Measurements from ENCODE around the gene C18orf32. TPM values are rescaled to one million over a fixed set of nuclear protein-coding genes. Genes with fewer than 3 reads are reported as not detected.

Gene C18orf32
- total and polyA plus RNA-seq, 2 donors (not counting 3 experiments of a cell fraction or from before 2014, with no cell fraction given), result 20.4 to 27.4 TPM

DNA sequence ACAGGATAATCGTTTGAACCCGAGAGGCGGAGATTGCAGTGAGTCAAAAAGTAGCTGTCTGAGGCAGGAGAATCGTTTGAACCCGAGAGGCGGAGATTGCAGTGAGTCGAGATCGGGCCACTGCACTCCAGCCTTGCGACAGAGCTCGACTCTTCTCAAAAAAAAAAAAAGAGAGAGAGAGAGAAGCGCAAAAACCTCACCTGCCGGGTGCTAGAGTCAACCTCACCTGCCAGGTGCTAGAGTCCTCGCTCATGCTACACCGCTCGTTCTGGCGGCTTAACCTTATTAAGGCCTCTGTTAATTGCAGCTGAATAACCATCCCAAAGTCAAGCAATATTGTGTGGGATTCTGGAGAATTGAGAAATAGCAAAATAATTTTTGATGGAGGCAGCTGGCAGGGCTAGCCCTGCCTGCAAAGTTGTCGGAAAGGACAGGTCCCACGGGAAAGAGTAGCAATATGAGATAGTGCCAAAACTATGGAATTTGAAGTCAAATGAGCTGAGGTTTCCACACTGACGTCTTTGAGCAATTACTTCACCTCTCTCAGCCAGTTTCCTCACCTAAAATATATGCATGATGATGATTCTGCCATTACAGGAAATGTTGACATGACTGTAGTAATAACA, 25.9 kb downstream of the C18orf32 start:
- H3K9ac ChIP-seq (replicated peaks; ENCODE audit: extremely low read depth, insufficient read depth, low read length), result peak overlapping the region; percentile 76
- no peak for TF ChIP-seq EZH2 (IDR thresholded peaks at IDR 0.05; ENCODE audit: borderline replicate concordance, low read depth, low read length, severe bottlenecking)
- no peak for TF ChIP-seq GATA2 (IDR thresholded peaks at IDR 0.05; ENCODE audit: insufficient read depth, insufficient read length, low read depth, low read length)
- TF ChIP-seq POLR2AphosphoS5 (IDR thresholded peaks at IDR 0.05; ENCODE audit: insufficient read depth, low read depth, low read length), result no peak
- no peak for TF ChIP-seq FOS (IDR thresholded peaks at IDR 0.05; ENCODE audit: borderline replicate concordance, insufficient read depth, low read length)
- no peak for TF ChIP-seq POLR2A (IDR thresholded peaks at IDR 0.05; ENCODE audit: low read depth, low read length)
- TF ChIP-seq, protein P1, sequence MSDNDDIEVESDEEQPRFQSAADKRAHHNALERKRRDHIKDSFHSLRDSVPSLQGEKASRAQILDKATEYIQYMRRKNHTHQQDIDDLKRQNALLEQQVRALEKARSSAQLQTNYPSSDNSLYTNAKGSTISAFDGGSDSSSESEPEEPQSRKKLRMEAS (IDR thresholded peaks at IDR 0.05; ENCODE audit: insufficient read depth, insufficient read length), result no peak
- no peak for TF ChIP-seq JUN (IDR thresholded peaks at IDR 0.05; ENCODE audit: borderline replicate concordance, insufficient read depth, insufficient read length, low read depth)
- TF ChIP-seq MYC (IDR thresholded peaks at IDR 0.05; ENCODE audit: low read depth, low read length), result no peak
- no peak for TF ChIP-seq CTCF (IDR thresholded peaks at IDR 0.05; ENCODE audit: extremely low read depth in 1 of 2, insufficient read depth in 1 of 2, low read depth in 1 of 2, low read length in 2 of 2)
- ChIA-PET CTCF (interaction anchor here (0.9 to 1.7 kb wide), 4 partner anchors 16 to 399 kb away, joined by 3 to 4 read pairs (median 3); no protein-coding TSS in a partner anchor), POLR2A (interaction anchor here (0.7 kb wide), 1 partner anchor 743 kb away, joined by 4 read pairs; no protein-coding TSS in a partner anchor)
- H3K9me3 ChIP-seq (replicated peaks; ENCODE audit: control insufficient read depth, insufficient read depth, low read length), result no peaks in the 10 kb centered on the region
- H3K4me1 ChIP-seq (ENCODE audit: control insufficient read depth, extremely low read depth, insufficient read depth, low read length), result peaks cover 18% of the 10 kb centered on the region
- peaks cover 36% of the 10 kb centered on the region for H3K79me2 ChIP-seq (ENCODE audit: control insufficient read depth, insufficient read depth, low read length)
- no peaks in the 10 kb centered on the region for H3K36me3 ChIP-seq (ENCODE audit: control insufficient read depth in 2 of 2, extremely low read depth in 1 of 2, insufficient read depth in 2 of 2, low read length in 2 of 2)
- dilution Hi-C loops (cut with MboI; ENCODE audit: extremely low pct_ligation_motif_present, low sequenced_read_pairs) (no loop called here), intact Hi-C loops (cut with micrococcal nuclease) (loop anchor here (1.0 to 10.0 kb wide), 5 partner anchors 16 to 916 kb away; partner anchors contain the start of genes C18orf32 and RPL17)
- H3K4me2 ChIP-seq (ENCODE audit: insufficient read depth, low read length), result peak overlapping the region; percentile 17
- H4K20me1 ChIP-seq (replicated peaks; ENCODE audit: control insufficient read depth, extremely low read depth, insufficient read depth, low read length), result peaks cover 4% of the 10 kb centered on the region
- H3K27me3 ChIP-seq (ENCODE audit: control insufficient read depth in 2 of 2, insufficient read depth in 2 of 2, low read length in 2 of 2), result peaks cover 0 to 1% of the 10 kb centered on the region in 2 experiments
- FAIRE-seq, result no peak
- no peak for DNase-seq (ENCODE audit: low read depth, low spot score)
- H3K9me1 ChIP-seq (replicated peaks; ENCODE audit: control insufficient read depth, extremely low read depth, insufficient read depth, low read length), result no peaks in the 10 kb centered on the region
- peak overlapping the region; percentile 87 for H2AFZ ChIP-seq (ENCODE audit: low read depth, low read length)
- peak overlapping the region; percentile 49 for H3K27ac ChIP-seq (ENCODE audit: insufficient read depth, low read depth, low read length)
- TSS peak; percentile 92 for BruUV-seq (replicated peaks)
- peak overlapping the region; percentile 57 to 99 (median 87) for H3K4me3 ChIP-seq (replicated peaks in 1 of 3; ENCODE audit: insufficient read depth in 1 of 3, low read depth in 1 of 3, low read length in 3 of 3)

All from endothelial cell of umbilical vein (primary cell).